ENCODE measurements around the gene SPAG16.

GRCh38 chr2:214139630-214140284, 855.5 kb downstream of the SPAG16 start:
- TF ChIP-seq EZH2 (IDR thresholded peaks at IDR 0.05; ENCODE audit: borderline replicate concordance, low read length) = no peak
- no peak for TF ChIP-seq CTCF (IDR thresholded peaks at IDR 0.05; ENCODE audit: low read length)

Measured in OCI-LY1 (cell line).